Neuronal stem cell (in vitro differentiated cells): Measurements from ENCODE around the gene CBL.

ENCODE experiments used
- DNase-seq: peaks from one replicate; pipeline ENCODE4 v3.0.0-alpha.2; 2013; ENCODE audit warnings: low spot score
- H2AFZ ChIP-seq: one replicate; pipeline ENCODE4 v1.6.1; 2013; ENCODE audit warnings: mild to moderate bottlenecking, low read length, inconsistent platforms
- H2AK5ac ChIP-seq: 2 replicates; pipeline ENCODE4 v1.6.1; 2013; ENCODE audit warnings: low read depth, mild to moderate bottlenecking, inconsistent platforms, low read length, moderate library complexity, mixed read lengths
- H2BK120ac ChIP-seq: 2 replicates; pipeline ENCODE4 v1.6.1; 2013; ENCODE audit warnings: low read depth, mild to moderate bottlenecking, inconsistent platforms, low read length, moderate library complexity, mixed read lengths
- H2BK12ac ChIP-seq: one replicate; pipeline ENCODE4 v1.6.1; 2013; ENCODE audit warnings: low read length, inconsistent platforms
- H2BK15ac ChIP-seq: 2 replicates; pipeline ENCODE4 v1.6.1; 2013; ENCODE audit warnings: mild to moderate bottlenecking, low read length, inconsistent platforms, mixed read lengths
- H2BK5ac ChIP-seq: one replicate; pipeline ENCODE4 v1.6.1; 2013; ENCODE audit warnings: inconsistent platforms, mild to moderate bottlenecking, low read length, moderate library complexity
- H3K14ac ChIP-seq: one replicate; pipeline ENCODE4 v1.6.1; 2013; ENCODE audit warnings: low read length, inconsistent platforms
- H3K18ac ChIP-seq: 2 replicates; pipeline ENCODE4 v1.6.1; 2013; ENCODE audit warnings: low read length, inconsistent platforms
- H3K23ac ChIP-seq: 2 replicates; pipeline ENCODE4 v1.6.1; 2013; ENCODE audit warnings: low read depth, mild to moderate bottlenecking, mixed read lengths, low read length, inconsistent platforms; ENCODE audit not compliant: poor library complexity
- H3K27ac ChIP-seq: replicated peaks from 3 replicates; pipeline ENCODE4 v1.5.1; 2013; ENCODE audit warnings: low read length, inconsistent platforms
- H3K27me3 ChIP-seq, 3 experiments: 2 replicates each; pipeline ENCODE4 v1.6.1; 2013; ENCODE audit warnings: low read length in 3 of 3, mild to moderate bottlenecking in 2 of 3, inconsistent platforms in 1 of 3, low read depth in 1 of 3, mixed read lengths in 1 of 3, moderate library complexity in 1 of 3; ENCODE audit not compliant: control insufficient read depth in 3 of 3, insufficient read depth in 3 of 3
- H3K36me3 ChIP-seq, 2 donors: replicated peaks in 1 of 2; 2 replicates each; pipeline ENCODE4 v1.6.1; 2013; ENCODE audit warnings: low read length in 2 of 2; ENCODE audit not compliant: control insufficient read depth in 2 of 2, insufficient read depth in 2 of 2
- H3K4ac ChIP-seq: 2 replicates; pipeline ENCODE4 v1.6.1; 2013; ENCODE audit warnings: inconsistent platforms, mild to moderate bottlenecking, low read length, moderate library complexity
- H3K4me1 ChIP-seq, 2 donors: 1 replicate in 1 of 2; 2 replicates in 1 of 2; pipeline ENCODE4 v1.6.1; 2013; ENCODE audit warnings: low read length in 2 of 2, low read depth in 1 of 2; ENCODE audit not compliant: control insufficient read depth in 2 of 2, insufficient read depth in 1 of 2
- H3K4me2 ChIP-seq: one replicate; pipeline ENCODE4 v1.6.1; 2013; ENCODE audit warnings: mild to moderate bottlenecking, low read length, inconsistent platforms; ENCODE audit not compliant: insufficient read depth, poor library complexity, severe bottlenecking
- H3K4me3 ChIP-seq, 2 donors: 2 replicates each; pipeline ENCODE4 v1.5.1; 2013; ENCODE audit warnings: low read length in 2 of 2, mild to moderate bottlenecking in 2 of 2, inconsistent platforms in 1 of 2, moderate library complexity in 1 of 2
- H3K79me1 ChIP-seq: one replicate; pipeline ENCODE4 v1.6.1; 2013; ENCODE audit warnings: low read depth, mild to moderate bottlenecking, inconsistent platforms, low read length, moderate library complexity
- H3K9ac ChIP-seq: one replicate; pipeline ENCODE4 v1.6.1; 2013; ENCODE audit warnings: mild to moderate bottlenecking, low read depth, low read length, inconsistent platforms; ENCODE audit not compliant: poor library complexity
- H3K9me3 ChIP-seq, 2 donors: replicated peaks in 1 of 2; 2 replicates each; pipeline versions ENCODE3 to v1.6.1; 2013; ENCODE audit warnings: low read length in 2 of 2, mild to moderate bottlenecking in 2 of 2, inconsistent platforms in 1 of 2, low read depth in 1 of 2, mixed read lengths in 1 of 2, moderate library complexity in 1 of 2; ENCODE audit not compliant: control insufficient read depth in 2 of 2, insufficient read depth in 1 of 2
- H4K8ac ChIP-seq: one replicate; pipeline ENCODE4 v1.6.1; 2013; ENCODE audit warnings: low read depth, mild to moderate bottlenecking, inconsistent platforms, low read length, moderate library complexity
- H4K91ac ChIP-seq: one replicate; pipeline ENCODE4 v1.6.1; 2013; ENCODE audit warnings: low read length, low read depth, mild to moderate bottlenecking, inconsistent platforms; ENCODE audit not compliant: poor library complexity
- WGBS, 2 donors: extraction: QIAGEN DNeasy Blood & Tissue Kit; methylation state at CpG; one replicate each; pipeline ENCODE4 v1.1.7; 2013; ENCODE audit warnings: missing lambda C conversion rate in 2 of 2, mixed read lengths in 1 of 2; ENCODE audit not compliant: insufficient read length in 2 of 2, insufficient replicate concordance in 1 of 2; ENCODE audit errors: extremely low coverage in 2 of 2; 5-methylcytosine and 5-hydroxymethylcytosine counted together

The CBL gene

DNA sequence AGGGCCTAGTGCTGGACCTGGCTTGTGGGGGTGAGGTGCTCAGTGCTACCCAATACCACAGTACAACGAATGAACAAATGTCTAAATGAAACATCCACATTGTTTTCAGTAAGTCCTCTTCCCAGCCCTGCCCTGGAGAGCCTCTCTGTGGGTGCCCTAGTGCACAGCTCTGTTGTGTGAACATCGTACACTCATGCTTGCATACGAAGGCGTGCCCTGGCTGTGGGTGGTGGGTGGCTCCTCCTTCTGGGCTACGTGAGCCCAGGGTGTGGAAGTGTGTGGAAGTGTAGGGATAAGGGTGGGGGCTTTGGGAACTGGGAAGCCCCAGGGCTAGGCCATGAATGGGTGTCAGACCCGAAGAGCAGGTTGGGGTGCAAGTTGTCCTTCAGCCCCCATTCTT lies 38.2 kb upstream of the CBL start:
- DNase-seq: no peak
- Histone ChIP-seq H3K9me3 (no peaks in the 10 kb centered on the region), H2BK120ac (peak overlapping the region; percentile 27), H3K9ac (no peak overlapping the region), H3K18ac (no peak overlapping the region), H3K36me3 (no peaks in the 10 kb centered on the region), H2AK5ac (peak overlapping the region; percentile 20), H3K4me2 (no peak overlapping the region), H3K4me1 (peaks cover 0 to 3% of the 10 kb centered on the region in 2 donors), H2BK12ac (peak overlapping the region; percentile 67), H2AFZ (no peak overlapping the region), H3K14ac (no peak overlapping the region), H3K79me1 (peaks cover 2% of the 10 kb centered on the region), H3K27me3 (peaks cover 0 to 33% (median 0%) of the 10 kb centered on the region in 3 experiments), H4K91ac (no peak overlapping the region), H3K23ac (no peak overlapping the region), H2BK15ac (peak overlapping the region; percentile 71), H4K8ac (peak overlapping the region; percentile 23), H2BK5ac (no peak overlapping the region), H3K4me3 (no peak overlapping the region), H3K27ac (no peak overlapping the region), H3K4ac (no peak overlapping the region)
- WGBS, 2 donors: no CpG with 5 or more reads among the region's 6 CpGs

GRCh38 chr11:119168471-119169281 lies 37.5 kb upstream of the CBL start, which contains the start of gene NLRX1:
Gene NLRX1, plus strand, starts transcription at chr11:119168725. Its CDS starts 2,679 bp downstream, at chr11:119171404.
- Histone ChIP-seq H3K9me3 (no peaks in the 10 kb centered on the region), H2BK15ac (peak within 1 kb of the TSS; percentile 71), H3K4ac (peak within 1 kb of the TSS; percentile 98), H3K9ac (peak within 1 kb of the TSS; percentile 94), H2BK120ac (peak within 1 kb of the TSS; percentile 81), H3K4me1 (peaks cover 0 to 3% of the 10 kb centered on the region in 2 donors), H3K4me3 (peak within 1 kb of the TSS; percentile 49 to 98), H3K36me3 (no peaks in the 10 kb centered on the region), H4K91ac (no peak within 1 kb of the TSS), H2BK5ac (peak within 1 kb of the TSS; percentile 78), H2AK5ac (peak within 1 kb of the TSS; percentile 20), H3K14ac (peak within 1 kb of the TSS; percentile 56), H3K4me2 (peak within 1 kb of the TSS; percentile 66), H2BK12ac (peak within 1 kb of the TSS; percentile 73), H4K8ac (peak within 1 kb of the TSS; percentile 23), H3K23ac (peak within 1 kb of the TSS; percentile 96), H3K18ac (peak within 1 kb of the TSS; percentile 98), H3K27ac (peak within 1 kb of the TSS; percentile 68), H2AFZ (peak within 1 kb of the TSS; percentile 87), H3K27me3 (peaks cover 0 to 32% (median 0%) of the 10 kb centered on the region in 3 experiments), H3K79me1 (peaks cover 2% of the 10 kb centered on the region)
- no CpG with 5 or more reads among the region's 63 CpGs for WGBS, 2 donors
- DNase-seq: peak; percentile 74

GRCh38 chr11:119169282-119169719 lies 36.8 kb upstream of the CBL start:
- Histone ChIP-seq H3K23ac (peak overlapping the region; percentile 96), H3K14ac (no peak overlapping the region), H3K36me3 (no peaks in the 10 kb centered on the region), H2AK5ac (no peak overlapping the region), H3K4me2 (peak overlapping the region; percentile 66), H2BK12ac (no peak overlapping the region), H2AFZ (peak overlapping the region; percentile 87), H3K9ac (peak overlapping the region; percentile 91), H4K8ac (no peak overlapping the region), H3K27ac (peak overlapping the region; percentile 68), H3K18ac (peak overlapping the region; percentile 98), H3K4ac (no peak overlapping the region), H3K9me3 (no peaks in the 10 kb centered on the region), H2BK15ac (no peak overlapping the region), H3K79me1 (peaks cover 2% of the 10 kb centered on the region), H3K4me1 (peaks cover 0 to 3% of the 10 kb centered on the region in 2 donors), H3K27me3 (peaks cover 0 to 29% (median 0%) of the 10 kb centered on the region in 3 experiments), H4K91ac (no peak overlapping the region), H2BK5ac (peak overlapping the region; percentile 78), H2BK120ac (no peak overlapping the region), H3K4me3 (peak overlapping the region; percentile 49 to 98)
- DNase-seq: peak; percentile 33
- no CpG with 5 or more reads among the region's 15 CpGs for WGBS, 2 donors

DNA sequence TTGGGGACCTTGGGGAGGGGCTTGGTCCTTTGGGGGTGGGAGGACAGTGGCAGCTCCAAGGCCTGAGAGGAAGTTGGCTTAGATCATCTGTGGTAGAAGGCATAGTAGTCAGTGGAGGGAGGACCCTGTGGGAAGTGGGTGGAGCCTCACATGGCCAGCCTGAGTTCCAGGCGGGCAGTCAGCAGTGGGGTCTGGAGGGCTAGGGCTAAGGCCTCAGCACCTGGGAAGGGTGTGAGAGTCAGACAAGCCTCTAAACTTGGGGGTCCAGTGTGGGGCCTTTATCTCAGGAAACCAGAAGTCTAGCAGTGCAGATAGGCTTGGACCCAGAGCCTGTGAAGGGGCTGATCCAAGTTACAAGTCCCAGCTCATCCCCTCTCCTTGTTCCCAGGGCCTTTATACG lies 33.6 kb upstream of the CBL start:
- no peak overlapping the region for H3K23ac ChIP-seq
- H2BK15ac ChIP-seq: no peak overlapping the region
- peaks cover 0 to 2% of the 10 kb centered on the region in 2 donors for H3K36me3 ChIP-seq
- no peaks in the 10 kb centered on the region for H3K9me3 ChIP-seq
- H3K4ac ChIP-seq: no peak overlapping the region
- H3K27ac ChIP-seq: no peak overlapping the region
- no peak for DNase-seq
- no CpG with 5 or more reads among the region's 2 CpGs for WGBS, 2 donors
- peak overlapping the region; percentile 9 for H3K18ac ChIP-seq
- no peak overlapping the region for H2AFZ ChIP-seq
- H2BK5ac ChIP-seq: no peak overlapping the region
- H3K4me1 ChIP-seq: peaks cover under 1 to 2% of the 10 kb centered on the region in 2 donors
- no peak overlapping the region for H4K8ac ChIP-seq
- no peak overlapping the region for H2BK12ac ChIP-seq
- peak overlapping the region; percentile 30 for H3K9ac ChIP-seq
- peaks cover 2% of the 10 kb centered on the region for H3K79me1 ChIP-seq
- no peak overlapping the region for H3K4me3 ChIP-seq
- no peak overlapping the region for H3K4me2 ChIP-seq
- no peak overlapping the region for H2AK5ac ChIP-seq
- H3K14ac ChIP-seq: no peak overlapping the region
- H3K27me3 ChIP-seq: peaks cover 0 to 27% (median 0%) of the 10 kb centered on the region in 3 experiments
- no peak overlapping the region for H4K91ac ChIP-seq
- no peak overlapping the region for H2BK120ac ChIP-seq
